Left ventricle myocardium inferior (tissue), 1 donor: ENCODE measurements around the gene KCNJ2. TPM values are rescaled to one million over a fixed set of nuclear protein-coding genes. Genes with fewer than 3 reads are reported as not detected.

ENCODE experiments used
- DNase-seq: peaks from one replicate; pipeline ENCODE4 v3.0.0-alpha.2; 2020
- H3K27ac ChIP-seq: fragments of 200-600 bp; replicated peaks from 2 replicates; pipeline ENCODE4 v1.8.0; 2021
- H3K27me3 ChIP-seq: fragments of 200-600 bp; 2 replicates; pipeline ENCODE4 v1.8.0; 2021; ENCODE audit warnings: low read depth
- H3K36me3 ChIP-seq: fragments of 200-600 bp; 2 replicates; pipeline ENCODE4 v1.8.0; 2021
- H3K4me1 ChIP-seq: fragments of 200-600 bp; 2 replicates; pipeline ENCODE4 v1.8.0; 2021
- H3K4me3 ChIP-seq: fragments of 200-600 bp; 2 replicates; pipeline ENCODE4 v1.8.0; 2021; ENCODE audit warnings: mild to moderate bottlenecking, moderate library complexity
- H3K9me3 ChIP-seq: fragments of 200-600 bp; replicated peaks from 2 replicates; pipeline ENCODE4 v1.8.0; 2021
- CTCF ChIP-seq: fragments of 200-600 bp; IDR thresholded peaks from 2 replicates; pipeline ENCODE4 v1.8.0; 2021; ENCODE audit warnings: antibody characterized with exemption, mild to moderate bottlenecking, borderline replicate concordance
- intact Hi-C: fragments of 100-400 bp; cut with micrococcal nuclease; formaldehyde crosslinking; loops from one replicate; pipeline ENCODE4 v1.11.0; 2022
- total RNA-seq: library from RNA; stranded (reverse); fragmentation: NEBNext Ultra II Directional; extraction: Animal tissue kit (Norgen Biotek cat#: 25700); gene quantifications from one replicate; pipeline ENCODE4 v1.2.1, GENCODE V29; 2021
- donor health status: DM: no; HTN: yes; CAD: no; lungs with severe emphysema.

KCNJ2 gene
- total RNA-seq, 1 donor from 2014 or later, result 44.8 TPM

- Histone ChIP-seq H3K9me3 (no peaks in the 10 kb centered on the region), H3K4me3 (peak overlapping the region; percentile 55), H3K27ac (peak overlapping the region; percentile 84), H3K36me3 (no peaks in the 10 kb centered on the region), H3K4me1 (peaks cover 22% of the 10 kb centered on the region), H3K27me3 (no peaks in the 10 kb centered on the region)
- DNase-seq, result no peak
- intact Hi-C loops, result no loop called here
- no peak for TF ChIP-seq CTCF
Observed at GRCh38 chr17:70138291-70138865, 31.0 kb upstream of the KCNJ2 start.

GRCh38 chr17:70139449-70139993 is 29.8 kb upstream of the KCNJ2 start:
- Histone ChIP-seq H3K4me3 (no peak overlapping the region), H3K27ac (no peak overlapping the region), H3K27me3 (no peaks in the 10 kb centered on the region), H3K9me3 (no peaks in the 10 kb centered on the region), H3K36me3 (no peaks in the 10 kb centered on the region), H3K4me1 (peaks cover 22% of the 10 kb centered on the region)
- intact Hi-C loops, result no loop called here
- no peak for TF ChIP-seq CTCF
- DNase-seq, result no peak

GRCh38 chr17:70144260-70144846 is 25.0 kb upstream of the KCNJ2 start:
- no peak for DNase-seq
- TF ChIP-seq CTCF, result peak; percentile 77
- H3K4me1 ChIP-seq, result no peaks in the 10 kb centered on the region
- intact Hi-C loops, result loop anchor here (10.0 kb wide), 2 partner anchors 540 to 570 kb away; no protein-coding TSS in a partner anchor
- no peaks in the 10 kb centered on the region for H3K9me3 ChIP-seq
- H3K27me3 ChIP-seq, result no peaks in the 10 kb centered on the region
- no peak overlapping the region for H3K4me3 ChIP-seq
- no peak overlapping the region for H3K27ac ChIP-seq
- no peaks in the 10 kb centered on the region for H3K36me3 ChIP-seq

GRCh38 chr17:70153210-70153609 is 16.1 kb upstream of the KCNJ2 start:
- DNase-seq, result no peak
- intact Hi-C loops, result no loop called here
- no peaks in the 10 kb centered on the region for H3K4me1 ChIP-seq
- no peak overlapping the region for H3K27ac ChIP-seq
- H3K4me3 ChIP-seq, result no peak overlapping the region
- no peak for TF ChIP-seq CTCF
- no peaks in the 10 kb centered on the region for H3K27me3 ChIP-seq
- H3K36me3 ChIP-seq, result no peaks in the 10 kb centered on the region
- no peaks in the 10 kb centered on the region for H3K9me3 ChIP-seq

GRCh38 chr17:70157151-70157550 is 12.2 kb upstream of the KCNJ2 start:
- Histone ChIP-seq H3K9me3 (no peaks in the 10 kb centered on the region), H3K27ac (no peak overlapping the region), H3K27me3 (no peaks in the 10 kb centered on the region), H3K4me3 (no peak overlapping the region), H3K36me3 (no peaks in the 10 kb centered on the region), H3K4me1 (no peaks in the 10 kb centered on the region)
- DNase-seq, result no peak
- intact Hi-C loops, result no loop called here
- TF ChIP-seq CTCF, result no peak
